Right lung (tissue), 5 donors: ENCODE results near the gene EDDM13. TPM values are rescaled to one million over a fixed set of nuclear protein-coding genes. Genes with fewer than 3 reads are reported as not detected.
"Not testable (repeated sequence)": the region's sequence is repeated elsewhere in the genome, so short reads cannot be mapped to it uniquely, and the experiment has no call there.

Experiments used
- DNase-seq, 2 donors: peaks; one replicate each; pipeline ENCODE4 v3.0.0-alpha.2; 2013
- polyA plus RNA-seq, 5 donors: library from polyadenylated mRNA; unstranded; fragments of 120-200 nt; gene quantifications; one replicate each; pipeline versions ENCODE4 v1.2.1 to v1.2.3, GENCODE V29; 2013; ENCODE audit warnings: inconsistent platforms in 1 of 5, low replicate concordance in 1 of 5; ENCODE audit not compliant: insufficient read length in 5 of 5, insufficient read depth in 1 of 5

Gene EDDM13
- polyA plus RNA-seq, 5 donors: 1.9 to 4.4 (median 3.5) TPM

DNA sequence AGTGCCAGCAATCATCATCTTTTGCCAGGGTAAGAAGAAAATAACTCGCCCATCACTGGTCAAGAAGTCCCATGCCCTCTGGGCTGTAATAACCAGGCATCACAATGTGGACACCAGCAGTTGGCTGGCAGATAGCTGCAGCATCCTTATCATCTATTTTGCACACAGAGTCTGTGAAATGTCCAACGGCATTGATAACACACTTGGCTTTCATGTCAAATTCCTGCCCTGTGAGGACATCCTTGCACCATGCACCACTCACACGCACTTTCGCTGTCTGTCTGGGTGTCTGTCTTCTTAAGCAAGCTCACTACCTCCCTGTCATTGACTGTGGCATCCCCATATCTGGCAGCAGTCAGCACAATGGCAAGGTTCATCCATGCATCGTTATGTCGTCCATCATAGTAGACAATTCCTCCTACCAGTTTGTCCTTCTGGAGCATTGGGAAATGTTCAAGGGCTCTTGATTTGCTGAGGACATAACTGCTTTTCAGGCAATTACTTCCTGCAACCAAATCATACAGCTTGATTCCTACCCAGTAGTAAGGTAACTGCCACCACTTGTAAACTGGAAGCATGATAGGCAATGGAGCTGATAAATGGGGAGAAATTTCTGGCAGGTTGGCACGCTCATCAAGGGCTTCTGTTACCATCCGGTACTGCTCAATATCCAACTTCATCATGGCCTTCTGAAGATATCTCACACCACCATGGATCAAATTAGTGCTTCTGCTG is 48.9 kb downstream of the EDDM13 start:
- no peak for DNase-seq

DNA sequence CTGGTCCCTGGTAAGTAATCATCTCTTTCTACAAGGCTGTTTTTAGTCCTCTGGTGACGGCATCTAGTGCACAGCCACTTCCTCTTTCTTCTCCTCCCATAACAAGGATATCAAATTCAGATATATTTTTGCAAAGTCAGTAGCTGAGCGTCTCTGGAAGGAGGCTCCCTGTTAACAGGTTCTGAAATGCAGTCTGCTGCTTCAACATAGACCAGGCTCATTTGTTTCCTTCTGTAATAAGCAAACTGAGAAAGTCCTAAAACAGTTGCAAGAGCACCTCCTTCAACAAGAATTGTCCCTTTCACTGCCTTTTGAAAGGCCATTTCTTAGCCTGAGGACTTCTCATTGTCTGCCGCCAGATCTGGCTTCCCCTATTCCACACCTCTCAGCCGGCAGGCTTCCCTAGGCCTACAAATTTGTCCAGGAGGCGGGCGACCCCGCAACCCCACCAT is 49.5 kb downstream of the EDDM13 start:
- DNase-seq: no peak

DNA sequence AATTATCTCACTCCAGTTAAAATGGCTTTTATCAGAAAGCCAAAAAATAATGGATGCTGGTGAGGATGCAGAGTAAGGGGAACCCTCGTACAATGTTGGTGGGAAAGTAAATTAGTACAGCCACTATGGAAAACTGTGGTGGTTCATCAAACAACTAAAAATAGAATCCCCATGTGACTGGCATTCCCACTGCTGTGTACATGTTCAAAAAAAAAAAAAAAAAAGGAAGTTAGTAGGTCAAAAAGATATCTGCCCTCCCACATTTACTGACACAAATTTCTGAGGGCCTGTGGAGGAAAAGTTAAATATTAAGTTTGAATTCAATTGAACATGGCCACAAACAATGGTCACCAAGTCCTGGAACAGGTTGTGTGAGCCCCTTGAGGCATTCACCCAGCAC is 51.9 kb downstream of the EDDM13 start:
- DNase-seq: no peak

DNA sequence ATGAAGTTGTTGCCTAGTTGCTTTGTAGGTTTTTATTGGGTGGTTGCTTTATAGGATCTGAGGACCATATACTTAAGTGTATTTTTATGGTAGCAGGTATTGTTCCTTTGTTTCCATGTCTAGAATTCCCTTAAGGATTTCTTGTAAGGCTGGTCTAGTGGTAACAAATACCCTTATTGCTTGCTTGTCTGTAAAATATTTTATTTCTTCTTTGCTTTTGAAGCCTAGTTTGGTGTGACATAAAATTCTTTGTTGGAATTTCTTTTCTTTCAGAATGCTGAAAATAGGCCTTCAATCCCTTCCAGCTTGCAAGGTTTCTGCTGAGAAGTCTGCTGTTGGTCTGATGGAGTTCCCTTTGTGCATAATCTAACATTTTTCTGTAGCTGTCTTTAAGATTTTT is 60.1 kb downstream of the EDDM13 start:
- DNase-seq: no peak

DNA sequence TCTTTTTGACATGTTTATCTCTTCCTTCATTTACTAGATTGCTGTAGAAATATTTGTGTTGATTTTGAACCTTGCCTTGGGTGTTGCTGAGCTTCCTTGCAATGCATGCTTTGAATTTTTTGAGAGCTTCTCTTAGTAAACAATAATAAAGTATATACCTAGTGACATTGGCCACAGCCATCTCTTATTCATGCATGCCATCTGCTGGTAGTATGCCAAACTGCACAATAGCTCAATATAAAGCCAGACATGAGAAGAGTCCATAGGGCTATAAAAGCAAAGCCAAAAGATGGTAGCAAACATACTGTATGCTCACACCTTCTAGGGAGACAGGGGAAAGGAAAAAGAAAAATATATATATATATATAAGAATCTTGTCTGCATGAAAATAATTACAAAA is 61.0 kb downstream of the EDDM13 start:
- no peak for DNase-seq

DNA sequence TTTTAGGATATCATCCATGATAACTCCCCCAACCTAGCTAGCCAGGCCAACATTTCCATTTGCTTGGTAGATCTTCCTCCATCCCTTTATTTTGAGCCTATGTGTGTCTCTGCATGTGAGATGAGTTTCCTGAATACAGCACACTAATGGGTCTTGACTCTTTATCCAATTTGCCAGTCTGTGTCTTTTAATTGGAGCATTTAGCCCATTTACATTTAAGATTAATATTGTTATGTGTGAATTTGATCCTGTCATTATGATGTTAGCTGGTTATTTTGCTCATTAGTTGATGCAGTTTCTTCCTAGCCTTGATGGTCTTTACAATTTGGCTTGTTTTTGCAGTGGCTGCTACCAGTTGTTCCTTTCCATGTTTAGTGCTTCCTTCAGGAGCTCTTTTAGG is 62.8 kb downstream of the EDDM13 start:
- DNase-seq: not testable (repeated sequence)

DNA sequence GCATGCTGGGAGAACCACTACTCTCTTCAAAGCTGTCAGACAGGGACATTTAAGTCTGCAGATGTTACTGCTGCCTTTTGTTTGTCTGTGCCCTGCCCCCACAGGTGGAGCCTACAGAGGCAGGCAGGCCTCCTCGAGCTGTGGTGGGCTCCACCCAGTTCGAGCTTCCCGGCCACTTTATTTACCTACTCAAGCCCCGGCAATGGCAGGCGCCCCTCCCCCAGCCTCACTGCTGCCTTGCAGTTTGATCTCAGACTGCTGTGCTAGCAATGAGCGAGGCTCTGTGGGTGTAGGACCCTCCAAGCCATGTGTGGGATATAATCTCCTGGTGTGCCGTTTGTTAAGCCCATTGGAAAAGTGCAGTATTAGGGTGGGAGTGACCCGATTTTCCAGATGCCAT is 64.5 kb downstream of the EDDM13 start:
- not testable (repeated sequence) for DNase-seq

DNA sequence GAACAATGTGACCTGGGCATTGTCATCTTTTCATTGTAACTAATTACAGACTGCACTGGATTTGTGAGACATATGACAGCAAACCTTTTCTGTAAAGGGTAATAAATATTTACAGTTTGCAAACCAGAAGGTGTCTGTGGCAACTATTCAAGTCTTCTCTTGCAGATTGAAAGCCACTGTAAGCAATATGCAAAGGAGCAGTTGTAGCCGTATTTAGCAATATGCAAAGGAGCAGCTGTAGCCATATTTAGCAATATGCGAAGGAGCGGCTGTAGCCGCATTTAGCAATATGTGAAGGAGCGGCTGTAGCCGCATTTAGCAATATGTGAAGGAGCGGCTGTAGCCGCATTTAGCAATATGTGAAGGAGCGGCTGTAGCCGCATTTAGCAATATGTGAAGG is 66.5 kb downstream of the EDDM13 start:
- not testable (repeated sequence) for DNase-seq

DNA sequence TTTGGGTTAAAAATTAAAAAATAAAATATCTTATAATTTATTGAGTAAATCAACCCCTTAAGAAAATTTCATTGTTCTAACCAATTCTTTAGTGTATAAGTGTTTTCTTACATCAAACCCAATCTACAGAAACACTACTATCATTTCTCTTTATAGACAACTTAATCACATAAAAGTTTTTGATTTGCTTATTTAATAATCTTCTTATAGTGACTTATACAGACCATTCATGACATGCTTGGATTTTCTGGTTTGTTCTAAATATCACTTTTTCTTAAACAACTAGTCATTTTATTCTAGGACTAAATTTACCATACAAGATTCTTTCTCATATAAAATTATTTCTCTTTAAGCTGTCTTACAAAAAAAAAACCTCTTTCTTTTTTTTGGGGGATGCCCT is 69.4 kb downstream of the EDDM13 start:
- no peak for DNase-seq

DNA sequence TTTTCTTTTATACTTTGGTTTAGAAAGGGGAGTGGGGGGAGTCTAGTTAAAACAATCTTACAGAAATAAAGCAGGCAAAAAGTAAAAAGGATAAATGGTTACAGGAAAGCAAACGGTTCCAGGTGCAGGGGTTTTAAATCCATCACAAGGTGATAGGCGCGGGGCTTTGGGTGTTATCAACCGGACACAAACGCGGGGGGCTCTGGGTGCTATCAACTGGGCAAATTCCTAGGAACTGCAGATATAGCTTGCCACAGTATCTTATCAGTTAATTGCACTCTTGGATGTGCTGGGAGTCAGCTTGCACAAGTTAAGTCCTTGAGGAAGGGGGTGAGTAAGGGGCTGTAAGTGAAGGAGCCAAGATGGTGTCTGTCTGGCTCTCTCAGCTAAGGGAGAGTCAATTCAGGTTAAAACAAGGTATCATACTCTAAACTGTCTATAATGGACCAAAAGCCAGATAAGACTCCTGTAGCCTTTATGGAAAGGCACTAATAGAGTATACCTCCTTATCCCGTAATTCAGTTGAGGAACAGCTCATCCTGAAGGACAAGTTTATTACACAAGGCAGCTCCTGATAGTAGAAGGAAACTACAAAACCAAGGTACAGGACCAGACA is 74.7 kb downstream of the EDDM13 start:
- no peak for DNase-seq

DNA sequence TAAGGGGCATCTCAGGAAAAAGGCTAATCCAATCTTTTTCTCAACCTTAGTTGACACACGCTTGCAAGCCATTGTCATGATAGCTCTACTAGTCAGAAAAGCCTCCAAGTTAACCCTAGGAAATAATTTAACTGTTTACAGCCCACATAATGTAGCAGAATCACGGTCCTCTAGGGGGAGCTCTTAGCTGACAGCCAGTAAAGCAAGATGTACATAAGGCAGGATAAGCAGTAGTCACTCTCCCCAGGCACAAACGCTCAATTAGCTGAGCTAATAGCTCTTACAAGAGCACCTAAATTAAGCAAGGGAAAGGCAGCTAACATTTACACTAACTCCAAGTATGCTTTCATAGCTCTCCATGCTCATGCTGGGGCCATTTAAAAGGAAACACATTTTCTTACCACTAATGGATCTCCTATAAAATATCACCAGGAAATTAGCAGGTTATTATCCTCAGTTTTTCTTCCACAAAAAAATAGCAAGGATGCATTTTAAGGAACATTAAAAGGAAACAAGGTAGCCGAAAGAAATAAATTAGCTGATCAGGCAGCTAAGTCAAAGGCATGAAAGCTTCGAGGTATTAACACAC is 75.8 kb downstream of the EDDM13 start:
- no peak for DNase-seq

DNA sequence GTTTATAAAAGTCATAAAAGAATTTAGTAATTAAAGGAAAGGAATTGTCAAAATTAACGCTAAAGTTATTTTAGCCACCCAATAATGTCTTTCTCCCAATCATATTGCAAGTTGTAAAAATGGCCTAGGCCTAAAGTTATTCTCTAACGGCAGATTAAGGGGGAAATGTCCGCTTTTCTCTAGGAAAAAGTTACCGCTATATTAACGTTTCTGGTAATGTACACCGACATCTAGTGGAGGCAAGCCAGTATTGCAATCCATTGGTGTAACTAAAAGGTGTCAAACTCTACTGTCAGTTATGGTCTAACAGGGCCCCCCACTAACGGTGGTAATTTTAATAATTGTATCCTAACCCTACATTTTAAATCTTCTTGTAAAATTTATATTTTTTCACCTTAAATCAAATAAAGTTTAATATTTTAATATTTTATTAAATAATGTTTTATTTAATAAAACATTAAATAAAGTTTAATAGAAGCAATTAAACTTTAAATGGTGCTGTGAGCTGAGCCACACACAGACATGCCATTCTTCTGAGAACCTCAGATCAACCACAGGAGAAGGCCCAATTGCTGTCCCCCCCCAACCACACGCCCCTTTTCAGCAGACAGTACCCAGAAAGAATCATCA is 78.0 kb downstream of the EDDM13 start:
- peak; percentile 23 to 45 for DNase-seq

DNA sequence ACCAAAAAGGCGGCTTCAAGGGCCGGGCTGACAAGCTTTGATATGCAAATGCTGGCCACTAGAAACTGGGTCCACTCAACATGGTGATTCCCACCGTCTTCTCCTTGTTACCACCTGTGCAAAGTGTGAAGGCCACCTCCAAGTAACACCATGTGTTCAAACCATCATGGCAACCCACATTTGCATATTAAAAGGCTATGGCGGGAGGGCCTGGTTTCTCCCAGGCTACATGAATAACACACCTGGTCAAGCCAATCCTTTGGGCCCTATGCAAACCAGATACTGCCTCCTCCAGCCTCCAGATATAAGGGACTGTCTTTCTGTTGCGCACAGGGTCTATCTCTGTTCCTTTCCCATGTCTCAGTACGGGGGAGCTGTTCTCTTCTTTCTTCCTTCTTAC is 78.7 kb downstream of the EDDM13 start:
- DNase-seq: no peak

DNA sequence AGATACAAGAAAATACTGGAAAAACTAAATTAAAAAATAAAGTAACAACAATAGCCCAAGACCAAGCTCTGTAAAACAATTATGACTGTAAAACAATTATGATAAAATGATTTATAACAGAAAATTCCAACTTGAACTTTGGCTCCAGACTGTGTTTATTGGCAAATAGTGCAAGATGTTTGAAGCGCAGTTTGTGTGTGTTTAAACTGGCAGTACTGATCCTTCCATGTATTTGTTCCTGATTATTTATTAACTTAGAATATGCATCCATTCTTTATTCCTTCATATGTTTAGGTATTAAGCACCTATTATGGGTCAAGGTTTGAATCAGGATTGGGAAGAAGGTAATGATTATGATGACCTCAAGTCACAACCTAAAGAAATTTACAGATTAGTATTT is 83.0 kb downstream of the EDDM13 start:
- no peak for DNase-seq

DNA sequence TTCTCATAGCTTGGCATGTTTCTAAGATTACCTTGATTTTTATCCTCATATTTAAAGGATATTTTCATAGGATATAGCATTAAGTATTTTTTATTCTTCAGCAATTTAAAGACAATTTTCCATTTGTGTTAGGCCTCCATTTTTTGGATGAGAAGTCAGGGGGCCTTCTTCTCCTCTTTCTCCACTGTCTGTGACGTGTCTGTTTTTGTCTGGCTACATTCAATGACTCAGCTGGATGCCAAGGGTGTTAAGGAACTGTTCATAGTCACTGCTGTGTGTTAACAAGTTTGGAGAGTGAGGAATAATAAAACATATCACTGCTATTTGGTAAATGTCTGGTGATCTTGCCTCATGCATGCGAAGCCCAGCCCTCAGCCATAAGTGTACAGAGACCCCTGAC is 84.4 kb downstream of the EDDM13 start:
- DNase-seq: no peak

Other genes starting within 250 kb of the EDDM13 start
- gene ZNF787, start 151.5 kb upstream of the EDDM13 start, polyA plus RNA-seq: 10 to 100 TPM; 11.0 to 31.7 (median 16.1) TPM
- 10 to 100 TPM; 30.5 to 62.6 (median 51.1) TPM for gene ZNF444, start 131.5 kb upstream of the EDDM13 start, polyA plus RNA-seq
- gene GALP, start 96.7 kb upstream of the EDDM13 start, polyA plus RNA-seq: not detected
- under 1 TPM in 2 of 5 donors, not detected in 3; 0.09 to 0.13 TPM for gene ZSCAN5B, start 75.0 kb upstream of the EDDM13 start, polyA plus RNA-seq
- not detected for gene ZSCAN5C, start 70.5 kb upstream of the EDDM13 start, polyA plus RNA-seq
- 10 to 100 TPM; 13.6 to 16.6 (median 15.2) TPM for gene ZSCAN5A, start 42.1 kb downstream of the EDDM13 start, polyA plus RNA-seq
- 10 to 100 TPM in 3 of 5 donors, 1 to 10 TPM in 2; 6.7 to 12.2 (median 10.2) TPM for gene ZNF582, start 120.8 kb downstream of the EDDM13 start, polyA plus RNA-seq
- 10 to 100 TPM in 2 of 5 donors, 1 to 10 TPM in 3; 9.1 to 16.3 (median 9.9) TPM for gene ZNF583, start 131.6 kb downstream of the EDDM13 start, polyA plus RNA-seq
- gene ZNF667, start 204.6 kb downstream of the EDDM13 start, polyA plus RNA-seq: 10 to 100 TPM; 10.9 to 21.3 (median 18.7) TPM
- 10 to 100 TPM; 16.2 to 48.0 (median 39.0) TPM for gene ZNF471, start 235.1 kb downstream of the EDDM13 start, polyA plus RNA-seq